SK-N-SH (cell line): ENCODE results near the gene RASSF4. TPM values are rescaled to one million over a fixed set of nuclear protein-coding genes. Genes with fewer than 3 reads are reported as not detected.

Experiments
- CTCF ChIA-PET: fragments of 300-600, 350-600 bp; formaldehyde crosslinking; extraction: SDS; loops from one replicate; lab custom pipeline; 2021; lab: Yijun Ruan, JAX
- POLR2A ChIA-PET: fragments of 350-600 bp; sonication (Branson Sonifier 250); formaldehyde crosslinking; extraction: SDS; loops from one replicate; lab custom pipeline; 2020; ENCODE audit warnings: antibody characterized with exemption, inconsistent platforms; lab: Yijun Ruan, JAX
- DNase-seq: peaks from one replicate; pipeline ENCODE4 v3.0.0; 2012
- H2AFZ ChIP-seq: fragments of 200-600 bp; sonication (generic); 2 replicates; pipeline ENCODE4 v1.8.1; 2016; ENCODE audit warnings: antibody characterized with exemption, mild to moderate bottlenecking, low read depth
- H3F3A ChIP-seq: fragments of 200-600 bp; sonication (generic); replicated peaks from 2 replicates; pipeline ENCODE3; 2016; ENCODE audit warnings: antibody characterized with exemption, mild to moderate bottlenecking; ENCODE audit not compliant: insufficient read depth
- H3K27ac ChIP-seq, 2 experiments: fragments of 200-500 bp in 1 of 2; fragments of 200-600 bp in 1 of 2; sonication (Bioruptor generic) in 1 of 2; sonication (generic), shearing (Covaris generic) in 1 of 2; 2 replicates each; pipeline versions ENCODE4 v1.5.1 to v1.6.1; 2014 to 2016; ENCODE audit warnings: low read depth in 2 of 2, inconsistent platforms in 1 of 2, low read length in 1 of 2, mild to moderate bottlenecking in 1 of 2, mixed read lengths in 1 of 2
- H3K27me3 ChIP-seq: fragments of 200-600 bp; sonication (generic), shearing (Covaris generic); 2 replicates; pipeline ENCODE4 v1.6.1; 2016; ENCODE audit warnings: mixed run types; ENCODE audit not compliant: insufficient read depth
- H3K36me3 ChIP-seq, 2 experiments: fragments of 200-500 bp in 1 of 2; fragments of 200-600 bp in 1 of 2; sonication (Bioruptor generic) in 1 of 2; sonication (generic) in 1 of 2; replicated peaks in 1 of 2; 2 replicates each; pipeline versions ENCODE3 to v1.5.1; 2014 to 2016; ENCODE audit warnings: low read length in 1 of 2, mild to moderate bottlenecking in 1 of 2; ENCODE audit not compliant: insufficient read depth in 2 of 2, control insufficient read depth in 1 of 2
- H3K4me1 ChIP-seq, 2 experiments: fragments of 200-500 bp in 1 of 2; fragments of 200-600 bp in 1 of 2; sonication (Bioruptor generic) in 1 of 2; sonication (generic), shearing (Covaris generic) in 1 of 2; 2 replicates each; pipeline versions ENCODE4 v1.5.1 to v1.6.1; 2014 to 2016; ENCODE audit warnings: low read depth in 1 of 2, low read length in 1 of 2, mixed run types in 1 of 2; ENCODE audit not compliant: insufficient read depth in 2 of 2, control insufficient read depth in 1 of 2
- H3K4me2 ChIP-seq: fragments of 200-600 bp; sonication (generic), shearing (Covaris generic); 2 replicates; pipeline ENCODE4 v1.6.1; 2017; ENCODE audit warnings: mixed run types
- H3K4me3 ChIP-seq, 2 experiments: fragments of 200-500 bp in 1 of 2; fragments of 200-600 bp in 1 of 2; sonication (Bioruptor generic) in 1 of 2; sonication (generic), shearing (Covaris generic) in 1 of 2; 2 replicates each; pipeline versions ENCODE4 v1.5.1 to v1.8.1; 2014 to 2016; ENCODE audit warnings: low read depth in 2 of 2, inconsistent platforms in 1 of 2, low read length in 1 of 2, mild to moderate bottlenecking in 1 of 2, mixed read lengths in 1 of 2, moderate library complexity in 1 of 2
- H3K79me2 ChIP-seq: fragments of 200-600 bp; sonication (generic); 2 replicates; pipeline ENCODE4 v1.8.1; 2017; ENCODE audit warnings: mild to moderate bottlenecking; ENCODE audit not compliant: insufficient read depth
- H3K9ac ChIP-seq: fragments of 200-600 bp; sonication (generic); 2 replicates; pipeline ENCODE4 v1.6.1; 2017; ENCODE audit warnings: mixed run types
- H3K9me2 ChIP-seq: fragments of 200-600 bp; sonication (generic); 2 replicates; pipeline ENCODE4 v1.6.1; 2017; ENCODE audit warnings: mixed run types
- H3K9me3 ChIP-seq: fragments of 200-600 bp; sonication (generic); 2 replicates; pipeline ENCODE4 v1.6.1; 2017; ENCODE audit warnings: mixed run types, mild to moderate bottlenecking, moderate library complexity
- H4K20me1 ChIP-seq: fragments of 200-600 bp; sonication (generic); 2 replicates; pipeline ENCODE4 v1.6.1; 2017; ENCODE audit warnings: mild to moderate bottlenecking, mixed run types; ENCODE audit not compliant: insufficient read depth
- FOSL2 ChIP-seq: IDR thresholded peaks from 2 replicates; pipeline ENCODE4 v1.4.0; 2012; ENCODE audit warnings: low read depth, mild to moderate bottlenecking, moderate library complexity, borderline replicate concordance
- FOXM1 ChIP-seq: IDR thresholded peaks from 2 replicates; pipeline ENCODE4 v1.4.0; 2012; ENCODE audit warnings: low read depth, mild to moderate bottlenecking
- JUND ChIP-seq: IDR thresholded peaks from 2 replicates; pipeline ENCODE4 v1.4.0; 2012
- NRF1 ChIP-seq: IDR thresholded peaks from 2 replicates; pipeline ENCODE4 v1.6.1; 2012; ENCODE audit warnings: low read depth, mild to moderate bottlenecking, low read length
- POLR2AphosphoS5 ChIP-seq: IDR thresholded peaks from 2 replicates; pipeline ENCODE4 v1.6.1; 2012; ENCODE audit warnings: low read depth, low read length
- RCOR1 ChIP-seq: fragments of 150-350 bp; IDR thresholded peaks from 2 replicates; pipeline ENCODE4 v1.6.1; 2017; ENCODE audit warnings: antibody characterized with exemption, low read length
- RFX5 ChIP-seq: IDR thresholded peaks from 2 replicates; pipeline ENCODE4 v1.6.1; 2012; ENCODE audit warnings: mild to moderate bottlenecking, improper control_type of control experiment, low read length
- RXRA ChIP-seq: IDR thresholded peaks from 2 replicates; pipeline ENCODE4 v1.4.0; 2012; ENCODE audit warnings: low read depth, mild to moderate bottlenecking, borderline replicate concordance
- YY1 ChIP-seq: IDR thresholded peaks from 2 replicates; pipeline ENCODE4 v1.4.0; 2012; ENCODE audit warnings: low read depth, mild to moderate bottlenecking
- polyA plus RNA-seq, 3 experiments: library from polyadenylated mRNA; depleted of rRNA; stranded (reverse); fragments of >200 nt; gene quantifications; 2 replicates each; pipeline ENCODE4 v1.2.3, GENCODE V29; 2012
- TF ChIP-seq, protein P1 (sequence below): IDR thresholded peaks from 2 replicates; pipeline ENCODE4 v1.4.0; 2012; ENCODE audit warnings: low read depth, borderline replicate concordance
- TF ChIP-seq, protein P2 (sequence below): IDR thresholded peaks from 2 replicates; pipeline ENCODE4 v1.4.0; 2012; ENCODE audit warnings: low read depth, borderline replicate concordance
- TF ChIP-seq, protein P3 (sequence below): fragments of 150-350 bp; IDR thresholded peaks from 2 replicates; pipeline ENCODE4 v1.6.1; 2017; ENCODE audit warnings: antibody characterized with exemption, low read length, low read depth, borderline replicate concordance

RASSF4 gene
- polyA plus RNA-seq, 1 of the 3 experiments (the other 2 are of a cell fraction): 11.0 TPM

DNA sequence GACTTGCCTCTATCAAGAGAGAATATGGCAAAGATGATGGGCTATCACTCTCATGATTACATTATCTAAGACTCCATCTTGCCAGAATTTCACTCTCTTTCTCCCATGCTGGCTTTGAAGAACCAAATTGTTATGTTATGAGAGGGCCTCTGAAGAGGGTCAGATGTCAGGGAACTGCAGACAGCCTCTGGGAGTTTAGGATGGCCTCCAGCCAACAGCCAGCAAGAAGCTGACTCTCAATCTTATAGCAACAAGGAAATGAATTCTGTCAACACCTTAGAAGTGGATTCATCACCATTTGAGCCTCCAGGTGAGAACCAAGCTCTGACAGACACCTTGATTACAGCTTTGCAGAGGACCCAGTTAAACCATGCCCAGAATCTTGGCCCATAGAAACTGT is 74.7 kb downstream of the RASSF4 start:
- no peaks in the 10 kb centered on the region for H3K79me2 ChIP-seq
- no peak overlapping the region for H3K27ac ChIP-seq
- DNase-seq: no peak
- no peak overlapping the region for H3K4me2 ChIP-seq
- no peaks in the 10 kb centered on the region for H3K27me3 ChIP-seq
- H2AFZ ChIP-seq: no peak overlapping the region
- CTCF ChIA-PET: no interaction called here
- no peaks in the 10 kb centered on the region for H4K20me1 ChIP-seq
- no peak overlapping the region for H3K9ac ChIP-seq
- POLR2A ChIA-PET: no interaction called here
- no peaks in the 10 kb centered on the region for H3K4me1 ChIP-seq
- TF ChIP-seq POLR2AphosphoS5 (no peak), FOSL2 (no peak), YY1 (no peak), RFX5 (no peak)
- TF ChIP-seq, protein P1, sequence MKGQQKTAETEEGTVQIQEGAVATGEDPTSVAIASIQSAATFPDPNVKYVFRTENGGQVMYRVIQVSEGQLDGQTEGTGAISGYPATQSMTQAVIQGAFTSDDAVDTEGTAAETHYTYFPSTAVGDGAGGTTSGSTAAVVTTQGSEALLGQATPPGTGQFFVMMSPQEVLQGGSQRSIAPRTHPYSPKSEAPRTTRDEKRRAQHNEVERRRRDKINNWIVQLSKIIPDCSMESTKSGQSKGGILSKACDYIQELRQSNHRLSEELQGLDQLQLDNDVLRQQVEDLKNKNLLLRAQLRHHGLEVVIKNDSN: no peak
- TF ChIP-seq, protein P2, sequence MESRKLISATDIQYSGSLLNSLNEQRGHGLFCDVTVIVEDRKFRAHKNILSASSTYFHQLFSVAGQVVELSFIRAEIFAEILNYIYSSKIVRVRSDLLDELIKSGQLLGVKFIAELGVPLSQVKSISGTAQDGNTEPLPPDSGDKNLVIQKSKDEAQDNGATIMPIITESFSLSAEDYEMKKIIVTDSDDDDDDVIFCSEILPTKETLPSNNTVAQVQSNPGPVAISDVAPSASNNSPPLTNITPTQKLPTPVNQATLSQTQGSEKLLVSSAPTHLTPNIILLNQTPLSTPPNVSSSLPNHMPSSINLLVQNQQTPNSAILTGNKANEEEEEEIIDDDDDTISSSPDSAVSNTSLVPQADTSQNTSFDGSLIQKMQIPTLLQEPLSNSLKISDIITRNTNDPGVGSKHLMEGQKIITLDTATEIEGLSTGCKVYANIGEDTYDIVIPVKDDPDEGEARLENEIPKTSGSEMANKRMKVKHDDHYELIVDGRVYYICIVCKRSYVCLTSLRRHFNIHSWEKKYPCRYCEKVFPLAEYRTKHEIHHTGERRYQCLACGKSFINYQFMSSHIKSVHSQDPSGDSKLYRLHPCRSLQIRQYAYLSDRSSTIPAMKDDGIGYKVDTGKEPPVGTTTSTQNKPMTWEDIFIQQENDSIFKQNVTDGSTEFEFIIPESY: no peak
- H3K9me3 ChIP-seq: peaks cover 4% of the 10 kb centered on the region; the same call in 1 of the 2 replicates
- no peaks in the 10 kb centered on the region for H3K36me3 ChIP-seq
- H3K4me3 ChIP-seq: no peak overlapping the region
- H3F3A ChIP-seq: no peaks in the 10 kb centered on the region
- H3K9me2 ChIP-seq: no peaks in the 10 kb centered on the region

DNA sequence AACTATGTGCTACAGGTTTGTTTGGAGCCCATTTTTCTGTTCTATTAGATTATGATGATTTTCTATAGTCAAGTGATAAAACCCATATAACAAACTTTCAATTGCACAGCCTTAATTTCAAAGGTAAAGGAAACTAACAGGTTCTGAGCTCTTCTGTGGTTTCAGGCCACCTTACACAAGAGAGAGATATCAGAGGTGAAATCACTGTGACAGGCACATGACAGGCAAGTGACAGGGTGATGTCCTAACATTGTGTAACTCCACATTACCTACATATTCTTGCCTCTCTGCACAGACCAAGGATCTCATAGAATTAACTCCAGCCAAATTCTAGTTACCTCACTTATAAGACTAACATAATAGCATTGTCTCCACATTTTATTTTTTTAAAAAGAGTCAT is 76.1 kb downstream of the RASSF4 start:
- no peak overlapping the region for H3K4me3 ChIP-seq
- ChIA-PET CTCF (no interaction called here), POLR2A (no interaction called here)
- H3K9ac ChIP-seq: no peak overlapping the region
- no peak for TF ChIP-seq RCOR1
- TF ChIP-seq FOXM1: no peak
- TF ChIP-seq RXRA: no peak
- TF ChIP-seq, protein P1: no peak
- TF ChIP-seq, protein P3, sequence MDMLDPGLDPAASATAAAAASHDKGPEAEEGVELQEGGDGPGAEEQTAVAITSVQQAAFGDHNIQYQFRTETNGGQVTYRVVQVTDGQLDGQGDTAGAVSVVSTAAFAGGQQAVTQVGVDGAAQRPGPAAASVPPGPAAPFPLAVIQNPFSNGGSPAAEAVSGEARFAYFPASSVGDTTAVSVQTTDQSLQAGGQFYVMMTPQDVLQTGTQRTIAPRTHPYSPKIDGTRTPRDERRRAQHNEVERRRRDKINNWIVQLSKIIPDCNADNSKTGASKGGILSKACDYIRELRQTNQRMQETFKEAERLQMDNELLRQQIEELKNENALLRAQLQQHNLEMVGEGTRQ: no peak
- no peak for TF ChIP-seq NRF1
- TF ChIP-seq JUND: no peak
- H3K79me2 ChIP-seq: no peaks in the 10 kb centered on the region
- no peaks in the 10 kb centered on the region for H4K20me1 ChIP-seq
- no peaks in the 10 kb centered on the region for H3K9me2 ChIP-seq
- H3F3A ChIP-seq: no peaks in the 10 kb centered on the region
- H3K4me2 ChIP-seq: no peak overlapping the region
- H3K4me1 ChIP-seq: no peaks in the 10 kb centered on the region
- H3K27ac ChIP-seq: no peak overlapping the region
- H3K27me3 ChIP-seq: no peaks in the 10 kb centered on the region
- H3K36me3 ChIP-seq: no peaks in the 10 kb centered on the region
- no peaks in the 10 kb centered on the region for H3K9me3 ChIP-seq
- H2AFZ ChIP-seq: no peak overlapping the region
- no peak for DNase-seq
